Activated naive CD8-positive, alpha-beta T cell treated with anti-CD3 and anti-CD28 coated beads, Interleukin-2, amount 50 U/mL, for 16 hours (primary cell): Measurements from ENCODE around the gene NEU4.
"Not testable (repeated sequence)": the region's sequence is repeated elsewhere in the genome, so short reads cannot be mapped to it uniquely, and the experiment has no call there.

Experiments used
- DNase-seq: peaks from one replicate; pipeline ENCODE4 v3.0.0-alpha.2; 2020; ENCODE audit warnings: low read depth, low spot score

The NEU4 gene

DNA sequence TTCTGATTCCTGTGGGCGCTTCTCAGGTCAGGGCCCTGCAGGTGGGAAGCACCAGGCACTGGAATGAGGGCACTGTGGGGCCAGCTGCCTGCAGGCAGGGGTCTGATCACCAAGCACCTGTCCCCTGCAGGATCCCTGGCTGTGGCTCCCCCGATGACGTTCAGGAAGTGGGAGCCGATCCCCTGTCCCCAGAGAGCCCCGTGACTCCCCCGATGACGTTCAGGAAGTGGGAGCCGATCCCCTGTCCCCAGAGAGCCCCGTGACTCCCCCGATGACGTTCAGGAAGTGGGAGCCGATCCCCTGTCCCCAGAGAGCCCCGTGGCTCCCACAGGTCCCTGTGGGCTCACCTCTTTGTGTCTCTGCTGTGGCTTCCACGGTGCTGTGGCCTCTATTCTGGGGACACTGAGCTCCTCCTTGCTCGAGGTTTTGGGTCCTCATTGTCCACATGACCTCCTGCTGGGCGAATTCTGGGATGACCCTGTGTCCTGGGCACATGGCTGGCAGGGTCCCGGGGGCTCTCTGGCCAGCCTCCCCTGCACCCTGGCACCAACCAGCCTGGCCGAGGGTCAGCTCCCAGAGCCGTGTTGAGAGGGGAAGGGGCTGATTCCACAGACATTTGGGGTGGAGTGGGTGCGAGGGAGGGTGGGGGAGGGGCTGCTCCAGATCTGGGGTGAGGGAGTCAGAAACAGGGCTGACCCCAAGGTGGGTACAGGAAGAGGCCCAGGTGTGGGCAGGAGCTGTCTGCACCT is 4.8 kb downstream of the NEU4 start:
- DNase-seq: no peak

DNA sequence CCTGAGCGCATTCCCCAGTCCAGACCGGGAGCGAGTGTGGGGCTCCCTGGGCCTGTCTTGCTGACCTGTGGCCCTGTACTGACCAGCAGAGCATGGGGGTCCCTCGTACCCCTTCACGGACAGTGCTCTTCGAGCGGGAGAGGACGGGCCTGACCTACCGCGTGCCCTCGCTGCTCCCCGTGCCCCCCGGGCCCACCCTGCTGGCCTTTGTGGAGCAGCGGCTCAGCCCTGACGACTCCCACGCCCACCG is 5.3 kb downstream of the NEU4 start:
- DNase-seq: no peak

DNA sequence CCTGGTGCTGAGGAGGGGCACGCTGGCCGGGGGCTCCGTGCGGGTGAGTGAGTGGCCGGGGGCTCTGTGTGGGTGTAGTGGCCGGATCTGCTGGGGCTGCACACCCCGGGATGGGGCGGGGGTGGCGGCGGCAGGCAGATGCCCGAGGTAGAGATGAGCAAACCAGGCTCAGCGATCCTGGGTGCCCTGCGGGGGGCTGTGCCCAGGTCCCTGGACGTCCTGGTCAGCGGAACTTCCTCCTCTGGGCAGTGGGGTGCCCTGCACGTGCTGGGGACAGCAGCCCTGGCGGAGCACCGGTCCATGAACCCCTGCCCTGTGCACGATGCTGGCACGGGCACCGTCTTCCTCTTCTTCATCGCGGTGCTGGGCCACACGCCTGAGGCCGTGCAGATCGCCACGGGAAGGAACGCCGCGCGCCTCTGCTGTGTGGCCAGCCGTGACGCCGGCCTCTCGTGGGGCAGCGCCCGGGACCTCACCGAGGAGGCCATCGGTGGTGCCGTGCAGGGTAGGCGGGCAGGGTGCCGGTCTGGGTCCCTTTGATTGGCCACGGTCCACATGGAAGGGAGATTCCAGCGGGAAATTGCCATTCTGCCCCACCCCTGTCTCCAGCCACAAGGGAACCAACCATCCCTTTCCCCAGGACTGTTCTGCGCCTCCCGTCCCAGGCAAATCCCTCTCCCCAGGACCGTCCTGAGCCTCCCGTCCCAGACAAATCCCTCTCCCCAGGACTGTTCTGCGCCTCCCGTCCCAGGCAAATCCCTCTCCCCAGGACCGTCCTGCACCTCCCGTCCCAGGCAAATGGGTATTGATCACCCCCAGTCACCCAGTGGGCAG is 5.9 kb downstream of the NEU4 start:
- no peak for DNase-seq

DNA sequence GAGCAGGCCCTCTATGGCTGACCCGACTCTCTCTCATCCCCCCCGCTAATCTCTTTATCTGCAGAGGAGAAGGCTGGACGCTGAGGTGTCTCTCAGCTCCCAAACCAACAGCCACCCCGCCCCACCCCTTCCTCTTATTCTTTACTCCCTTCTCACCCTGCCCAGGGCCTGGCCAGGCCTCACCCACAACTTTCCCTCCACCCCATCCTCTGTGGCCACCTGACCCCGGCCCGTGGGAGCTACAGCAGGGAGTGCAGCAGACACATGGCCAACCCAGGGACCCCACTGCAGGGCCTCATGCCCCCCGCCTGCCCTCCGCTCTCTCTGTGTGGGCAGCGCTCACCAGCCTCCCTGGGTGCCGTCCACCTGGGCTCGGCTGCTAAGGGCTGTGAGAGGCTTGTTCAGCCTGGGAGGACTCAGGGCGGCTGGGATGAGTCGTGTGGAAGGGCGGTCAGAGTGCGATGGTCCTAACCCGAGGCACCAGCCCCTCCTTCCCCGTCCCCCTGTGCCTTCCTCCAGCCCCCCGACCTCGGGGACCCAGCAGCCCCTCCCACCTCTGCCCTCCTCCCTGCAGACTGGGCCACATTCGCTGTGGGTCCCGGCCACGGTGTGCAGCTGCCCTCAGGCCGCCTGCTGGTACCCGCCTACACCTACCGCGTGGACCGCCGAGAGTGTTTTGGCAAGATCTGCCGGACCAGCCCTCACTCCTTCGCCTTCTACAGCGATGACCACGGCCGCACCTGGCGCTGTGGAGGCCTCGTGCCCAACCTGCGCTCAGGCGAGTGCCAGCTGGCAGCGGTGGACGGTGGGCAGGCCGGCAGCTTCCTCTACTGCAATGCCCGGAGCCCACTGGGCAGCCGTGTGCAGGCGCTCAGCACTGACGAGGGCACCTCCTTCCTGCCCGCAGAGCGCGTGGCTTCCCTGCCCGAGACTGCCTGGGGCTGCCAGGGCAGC is 6.8 kb downstream of the NEU4 start:
- no peak for DNase-seq

DNA sequence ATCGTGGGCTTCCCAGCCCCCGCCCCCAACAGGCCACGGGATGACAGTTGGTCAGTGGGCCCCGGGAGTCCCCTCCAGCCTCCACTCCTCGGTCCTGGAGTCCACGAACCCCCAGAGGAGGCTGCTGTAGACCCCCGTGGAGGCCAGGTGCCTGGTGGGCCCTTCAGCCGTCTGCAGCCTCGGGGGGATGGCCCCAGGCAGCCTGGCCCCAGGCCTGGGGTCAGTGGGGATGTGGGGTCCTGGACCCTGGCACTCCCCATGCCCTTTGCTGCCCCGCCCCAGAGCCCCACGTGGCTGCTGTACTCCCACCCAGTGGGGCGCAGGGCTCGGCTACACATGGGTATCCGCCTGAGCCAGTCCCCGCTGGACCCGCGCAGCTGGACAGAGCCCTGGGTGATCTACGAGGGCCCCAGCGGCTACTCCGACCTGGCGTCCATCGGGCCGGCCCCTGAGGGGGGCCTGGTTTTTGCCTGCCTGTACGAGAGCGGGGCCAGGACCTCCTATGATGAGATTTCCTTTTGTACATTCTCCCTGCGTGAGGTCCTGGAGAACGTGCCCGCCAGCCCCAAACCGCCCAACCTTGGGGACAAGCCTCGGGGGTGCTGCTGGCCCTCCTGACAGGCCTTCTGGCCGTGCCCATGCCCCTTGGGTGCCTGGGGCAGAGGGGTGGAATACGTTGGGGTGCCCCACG is 7.6 kb downstream of the NEU4 start:
- DNase-seq: no peak

DNA sequence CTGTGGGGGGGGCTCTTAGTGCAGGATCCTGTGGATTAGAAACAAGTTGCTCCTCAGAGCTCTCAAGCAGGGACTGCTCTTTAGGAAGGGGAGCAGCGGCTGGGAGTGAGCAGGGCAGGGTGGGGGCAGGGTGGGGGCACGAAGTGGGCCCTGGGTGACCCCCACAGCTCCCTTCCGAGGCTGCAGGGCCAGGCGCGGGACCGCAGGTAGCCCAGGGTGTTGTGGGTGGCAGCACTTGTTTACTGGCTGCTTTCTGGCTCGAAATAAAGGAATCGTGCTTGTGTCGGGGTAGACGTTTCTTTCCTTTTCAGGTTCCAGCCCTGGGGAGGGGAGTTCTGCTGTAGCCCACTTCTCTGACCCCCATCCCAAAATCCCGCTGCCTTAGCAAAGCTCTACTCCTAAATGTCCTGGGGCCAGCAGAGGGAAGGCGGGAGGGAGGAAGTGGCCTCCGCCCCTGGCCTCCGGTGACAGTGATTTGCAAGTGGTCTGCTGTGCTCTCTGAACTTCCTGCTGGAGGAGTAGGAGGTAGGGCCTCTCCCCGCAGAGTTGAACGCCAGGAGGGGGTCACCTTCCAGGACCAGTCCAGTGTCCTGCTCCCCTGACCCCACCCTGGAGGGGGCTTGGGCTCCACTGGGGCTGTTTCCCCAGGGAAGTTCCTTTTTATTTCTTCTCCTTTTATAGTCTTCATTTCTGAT is 8.3 kb downstream of the NEU4 start:
- no peak for DNase-seq

DNA sequence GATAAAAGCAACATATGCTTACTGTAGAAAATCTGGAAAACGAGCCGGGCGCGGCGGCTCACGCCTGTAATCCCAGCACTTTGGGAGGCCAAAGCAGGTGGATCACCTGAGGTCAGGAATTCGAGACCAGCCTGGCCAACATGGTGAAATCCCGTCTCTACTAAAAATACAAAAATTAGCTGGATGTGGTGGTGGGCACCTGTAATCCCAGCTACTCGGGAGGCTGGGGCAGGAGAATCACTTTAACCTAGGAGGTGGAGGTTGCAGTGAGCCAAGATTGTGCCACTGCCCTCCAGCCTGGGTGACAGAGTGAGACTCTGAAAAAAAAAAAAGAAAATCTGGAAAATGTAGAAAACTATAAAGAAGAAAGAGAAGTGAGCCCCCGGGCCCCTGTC is 8.8 kb downstream of the NEU4 start:
- DNase-seq: not testable (repeated sequence)

DNA sequence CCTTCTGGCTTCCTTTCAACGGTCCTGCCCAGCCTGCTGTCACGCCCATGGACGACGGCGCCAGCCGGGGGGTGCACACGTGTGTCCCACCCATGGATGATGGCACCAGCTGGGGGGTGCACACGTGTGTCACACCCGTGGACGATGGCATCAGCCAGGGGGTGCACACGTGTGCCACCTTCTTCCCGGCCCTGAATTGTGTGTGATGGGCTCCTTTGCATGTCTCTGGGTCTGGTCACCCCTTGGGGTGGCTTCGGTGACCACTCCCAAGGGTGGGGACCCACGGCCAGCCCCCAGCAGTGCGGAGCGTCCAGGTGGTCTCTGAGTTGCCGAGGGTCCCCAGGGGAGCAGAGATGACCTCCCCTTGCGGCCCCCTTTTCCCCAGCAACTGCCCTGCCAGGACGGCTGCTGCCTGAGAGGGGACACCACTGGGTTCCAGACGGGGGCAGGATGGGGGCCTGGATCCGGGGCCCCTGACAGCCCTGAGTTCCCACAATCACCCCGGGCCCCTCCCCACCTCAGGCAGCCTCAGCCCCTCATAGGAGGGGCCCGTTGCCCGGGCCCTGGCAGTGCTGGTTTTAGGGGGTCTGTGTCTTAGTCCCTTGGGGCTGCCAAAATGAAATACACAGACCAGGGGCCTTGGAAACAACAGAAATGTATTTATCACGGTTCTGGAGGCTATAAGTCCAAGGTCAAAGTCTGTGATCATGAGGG is 9.4 kb downstream of the NEU4 start:
- no peak for DNase-seq

DNA sequence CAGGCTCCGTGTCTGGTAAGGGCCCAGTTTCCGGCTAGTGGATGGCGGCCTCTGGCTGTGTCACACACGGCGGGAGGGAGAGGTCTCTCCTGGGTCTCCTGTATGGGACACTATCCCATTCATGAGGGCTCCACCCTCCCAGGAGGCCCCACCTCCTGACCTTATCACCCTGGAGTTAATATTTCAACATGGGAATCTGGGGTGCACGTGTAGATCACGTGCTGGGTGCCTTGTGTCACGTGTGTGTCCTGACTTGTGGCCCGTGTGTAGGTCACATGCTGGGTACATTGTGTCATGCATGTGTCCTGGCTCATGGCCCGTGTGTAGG is 9.9 kb downstream of the NEU4 start:
- DNase-seq: no peak

DNA sequence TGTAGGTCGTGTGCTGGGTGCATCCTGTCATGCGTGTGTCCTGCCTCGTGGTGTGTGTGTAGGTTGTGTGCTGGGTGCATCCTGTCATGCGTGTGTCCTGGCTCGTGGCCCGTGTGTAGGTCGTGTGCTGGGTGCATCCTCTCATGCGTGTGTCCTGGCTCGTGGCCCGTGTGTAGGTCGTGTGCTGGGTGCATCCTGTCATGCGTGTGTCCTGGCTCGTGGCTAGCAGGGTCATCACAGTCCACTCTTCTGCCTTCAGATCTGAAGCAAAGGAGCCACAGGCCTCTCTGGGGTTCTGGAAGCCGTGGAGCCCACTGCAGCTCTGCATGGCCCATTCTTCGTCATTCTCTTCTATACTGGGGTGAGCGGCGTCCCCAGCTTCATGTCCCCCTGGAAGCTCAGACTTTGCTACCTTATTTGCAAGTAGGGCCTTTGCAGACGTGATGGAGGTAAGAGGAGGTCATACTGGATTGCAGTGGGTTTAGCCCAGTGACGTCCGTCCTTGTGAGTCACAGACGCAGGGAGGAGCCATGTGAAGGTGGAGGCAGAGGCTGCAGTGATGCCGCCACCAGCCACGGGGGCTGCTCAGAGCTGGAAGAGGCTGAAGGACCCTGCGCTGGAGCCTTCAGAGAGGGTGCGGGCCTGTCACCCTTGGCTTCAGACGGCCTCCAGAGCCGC is 11.1 kb downstream of the NEU4 start:
- not testable (repeated sequence) for DNase-seq

DNA sequence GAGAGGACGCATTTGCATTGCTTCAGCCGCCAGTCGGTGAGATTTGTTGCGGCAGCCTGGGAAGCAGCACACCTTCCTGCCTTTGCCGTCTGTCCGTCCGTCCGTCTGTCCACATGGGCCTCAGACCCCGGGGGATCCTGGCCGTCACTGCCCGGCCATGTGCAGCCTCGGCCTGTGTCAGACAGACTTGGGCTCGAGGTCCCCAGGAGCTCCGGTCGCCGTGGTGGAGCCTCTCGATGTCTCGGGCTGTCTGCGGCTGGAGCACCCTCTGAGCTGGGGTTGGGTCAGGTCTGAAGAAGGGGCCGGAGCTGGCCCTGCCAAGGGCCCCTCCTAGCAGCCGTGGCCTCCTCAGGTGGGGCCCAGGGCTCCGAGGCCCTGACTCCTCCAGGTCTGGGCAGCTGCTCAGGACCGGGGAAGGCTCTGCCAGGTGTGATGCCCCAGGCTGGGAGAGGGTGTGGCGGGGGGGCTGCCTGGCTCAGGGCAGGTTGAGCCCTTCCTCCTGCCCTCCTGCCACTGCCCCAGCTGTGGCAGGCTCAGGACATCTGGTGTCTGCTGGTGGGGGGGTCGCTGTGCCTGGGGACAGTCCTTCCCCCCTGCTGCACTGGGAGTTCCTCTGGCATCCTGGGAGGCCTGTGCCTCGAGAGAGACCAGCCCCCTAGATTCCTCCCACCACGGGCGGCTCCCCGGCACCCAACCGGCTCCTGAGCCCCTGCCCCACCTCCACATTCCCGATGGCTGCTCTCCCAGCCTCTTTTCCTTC is 11.8 kb downstream of the NEU4 start:
- no peak for DNase-seq

DNA sequence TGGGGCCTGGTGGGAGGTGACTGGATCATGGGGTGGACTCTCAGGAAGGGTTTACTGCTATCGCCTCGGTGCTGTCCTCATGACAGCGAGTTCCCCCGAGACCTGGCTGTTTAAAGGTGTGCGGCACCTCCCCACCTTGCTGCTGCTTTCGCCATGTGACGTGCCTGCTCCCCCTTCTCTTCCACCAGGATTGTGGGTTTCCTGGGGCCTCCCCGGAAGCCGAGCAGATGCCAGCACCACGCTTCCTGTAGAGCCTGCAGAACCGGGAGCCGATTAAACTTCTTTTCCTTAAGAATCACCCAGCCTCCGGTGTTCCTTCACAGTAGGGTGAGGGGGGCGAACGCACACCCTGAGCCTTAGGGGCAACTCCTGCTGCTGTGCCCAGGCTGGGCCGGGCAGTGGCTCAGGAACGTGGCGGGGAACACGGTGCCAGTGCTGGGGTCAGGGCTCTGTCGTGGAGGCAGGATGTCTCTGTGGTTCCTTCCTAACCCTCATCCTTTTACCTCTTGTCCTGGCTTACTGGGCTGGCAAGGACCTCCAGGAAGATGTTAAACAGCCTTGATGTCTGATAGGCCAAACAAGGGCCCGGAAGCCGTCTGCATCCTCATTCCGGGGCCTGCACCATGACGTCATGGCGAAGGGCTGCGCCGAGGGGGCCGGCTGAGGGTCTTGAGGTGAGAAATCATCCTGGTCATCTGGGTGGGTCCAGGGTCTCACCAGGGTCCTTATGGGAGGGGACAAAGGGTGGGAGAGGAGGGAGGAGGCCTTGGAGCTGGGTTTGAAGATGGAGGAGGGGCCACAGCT is 12.7 kb downstream of the NEU4 start:
- no peak for DNase-seq

DNA sequence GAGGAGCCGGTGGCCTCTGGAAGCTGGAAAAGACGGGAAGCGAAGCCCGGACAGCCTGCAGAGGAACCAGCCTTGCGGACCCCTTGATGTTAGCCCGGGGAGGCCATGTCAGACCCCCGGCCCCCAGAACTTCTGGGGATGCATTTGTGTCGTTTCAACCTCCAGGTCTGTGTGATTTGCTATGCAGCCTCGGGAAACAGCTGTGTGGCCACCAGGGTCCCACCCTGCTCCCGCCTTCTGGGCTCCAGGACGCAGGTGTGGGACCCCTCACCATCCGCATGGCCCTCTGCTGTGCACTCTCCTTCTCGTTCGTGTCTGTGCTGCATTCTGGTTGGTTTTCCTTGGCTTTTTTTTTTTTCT is 13.3 kb downstream of the NEU4 start:
- no peak for DNase-seq

DNA sequence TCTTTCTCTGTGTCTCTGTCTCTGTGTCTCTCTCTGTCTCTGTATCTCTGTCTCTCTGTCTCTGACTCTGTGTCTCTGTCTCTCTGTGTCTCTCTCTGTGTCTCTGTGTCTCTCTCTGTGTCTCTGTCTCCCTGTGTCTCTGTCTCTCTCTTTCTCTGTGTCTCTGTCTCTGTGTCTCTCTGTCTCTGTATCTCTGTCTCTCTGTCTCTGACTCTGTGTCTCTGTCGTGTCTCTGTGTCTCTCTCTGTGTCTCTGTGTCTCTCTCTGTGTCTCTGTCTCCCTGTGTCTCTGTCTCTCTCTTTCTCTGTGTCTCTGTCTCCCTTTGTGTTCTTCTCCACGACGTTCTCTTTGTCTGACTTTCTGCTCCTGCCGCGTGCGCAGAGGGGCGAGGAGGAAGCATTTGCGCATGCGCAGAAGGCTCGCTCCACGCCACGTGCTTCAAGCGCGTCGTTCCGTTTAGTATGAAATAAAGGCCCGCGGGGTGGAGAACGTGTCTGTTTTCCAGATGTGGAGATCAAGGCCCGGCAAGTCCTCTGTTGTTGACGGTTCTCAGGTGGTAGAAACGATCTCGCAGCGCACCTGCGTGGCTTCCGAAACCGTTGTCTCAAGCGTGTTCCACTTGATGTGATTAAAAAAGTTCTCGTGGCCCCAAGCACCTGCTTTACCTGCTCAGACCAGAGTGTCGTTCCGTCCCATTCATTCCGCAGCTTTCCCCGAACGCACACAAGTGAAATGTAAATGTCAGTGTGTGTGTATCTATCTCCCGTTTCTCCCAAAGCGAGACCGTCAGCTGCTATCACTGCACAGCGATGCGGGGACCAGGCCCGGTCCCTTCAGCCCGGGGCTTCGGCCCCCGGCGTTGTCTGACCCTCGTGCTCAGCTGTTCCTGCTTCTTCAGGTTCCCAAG is 14.8 kb downstream of the NEU4 start:
- DNase-seq: not testable (repeated sequence)

DNA sequence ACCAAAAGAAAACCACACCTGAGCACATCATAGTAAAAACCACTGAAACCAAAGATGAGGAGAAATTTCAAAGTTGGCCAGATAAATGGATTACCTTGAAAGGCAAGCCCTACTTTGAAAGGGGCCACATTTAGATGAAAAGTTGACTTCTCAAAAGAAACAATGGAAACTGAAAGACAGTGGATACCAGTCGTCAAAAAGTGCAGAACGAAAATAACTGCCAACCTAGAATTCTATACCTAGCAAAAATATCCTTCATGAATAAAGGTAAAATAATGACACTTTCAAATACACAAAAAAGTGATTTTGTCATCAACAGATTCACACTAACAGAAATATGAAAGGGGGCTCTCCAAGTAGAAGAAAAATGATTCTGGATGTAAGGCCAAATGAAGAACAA is 18.4 kb downstream of the NEU4 start:
- no peak for DNase-seq

DNA sequence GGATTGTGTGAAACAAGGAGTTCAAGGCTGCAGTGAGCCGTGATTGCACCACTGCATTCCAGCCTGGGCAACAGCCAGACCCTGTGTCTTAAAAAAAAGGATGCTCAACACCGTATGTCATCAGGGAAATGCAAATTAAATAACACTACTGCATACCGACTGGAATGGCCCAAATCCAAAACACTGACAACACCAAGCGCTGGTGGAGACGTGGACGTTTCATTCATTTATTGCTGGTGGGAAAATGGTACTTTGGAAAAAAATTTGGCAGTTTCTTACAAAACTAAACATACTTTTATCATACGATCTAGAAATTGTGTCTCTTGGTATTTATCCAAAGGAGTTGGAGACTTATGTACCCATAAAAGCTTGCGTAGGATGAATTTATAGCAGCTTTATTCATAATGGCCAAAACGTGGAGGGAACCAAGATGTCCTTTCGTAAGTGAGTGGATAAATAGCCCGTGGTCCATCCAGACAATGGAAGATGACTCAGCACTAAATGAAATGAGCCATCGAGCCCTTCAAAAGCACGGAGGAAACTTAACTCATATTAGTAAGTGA is 24.2 kb downstream of the NEU4 start:
- no peak for DNase-seq
